ENCODE results near the gene DLGAP1. TPM values are rescaled to one million over a fixed set of nuclear protein-coding genes. Genes with fewer than 3 reads are reported as not detected.

Gene DLGAP1
- polyA plus RNA-seq, 4 donors = 3.9 to 7.5 (median 5.2) TPM

- no peak for DNase-seq (ENCODE audit: low read depth in 4 of 4, low spot score in 3 of 4)
Measured at GRCh38 chr18:3911413-3911812, 543.7 kb downstream of the DLGAP1 start.

DNA sequence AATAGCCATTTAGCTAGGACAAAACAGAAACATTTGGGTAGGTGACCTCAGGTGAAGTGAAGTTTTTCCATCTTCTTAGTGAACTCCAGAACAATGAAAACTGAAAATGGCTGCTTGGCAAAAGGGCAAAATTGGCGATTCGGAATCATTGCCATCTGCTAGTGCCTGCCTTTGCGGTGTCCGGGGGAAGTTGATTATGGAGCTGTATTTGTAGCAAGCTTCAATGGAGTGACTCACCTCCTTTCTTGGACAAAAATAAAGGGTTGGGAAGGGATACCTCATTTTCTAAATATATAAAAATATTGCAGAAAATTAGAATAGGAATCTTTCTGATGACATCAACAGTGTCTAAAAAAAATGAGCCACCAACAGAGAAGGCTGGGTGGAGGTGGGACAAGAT lies 544.6 kb downstream of the DLGAP1 start:
- no peak for DNase-seq (ENCODE audit: low read depth in 4 of 4, low spot score in 3 of 4)

DNA sequence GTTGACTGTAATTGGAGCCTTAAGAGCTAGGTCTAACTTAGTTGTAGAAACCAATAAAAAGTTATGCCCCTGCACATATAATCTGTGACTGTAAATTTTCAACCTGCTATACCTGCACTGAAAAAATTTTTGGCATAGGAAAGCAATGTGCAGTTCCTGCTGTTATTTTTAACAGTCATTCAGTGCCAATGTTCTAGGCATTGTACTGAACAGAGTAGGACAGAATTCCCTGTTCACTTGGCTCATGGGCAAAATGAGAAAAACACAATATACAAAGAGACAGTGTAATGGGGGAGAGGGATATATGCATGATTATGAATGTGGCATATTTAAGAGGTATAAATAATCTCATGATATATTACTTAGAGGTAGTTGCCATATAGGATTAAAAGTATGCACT lies 547.2 kb downstream of the DLGAP1 start:
- no peak for DNase-seq (ENCODE audit: low read depth in 4 of 4, low spot score in 3 of 4)

GRCh38 chr18:3906116-3906750 lies 548.9 kb downstream of the DLGAP1 start:
- DNase-seq (ENCODE audit: low read depth in 4 of 4, low spot score in 3 of 4) = no peak

DNA sequence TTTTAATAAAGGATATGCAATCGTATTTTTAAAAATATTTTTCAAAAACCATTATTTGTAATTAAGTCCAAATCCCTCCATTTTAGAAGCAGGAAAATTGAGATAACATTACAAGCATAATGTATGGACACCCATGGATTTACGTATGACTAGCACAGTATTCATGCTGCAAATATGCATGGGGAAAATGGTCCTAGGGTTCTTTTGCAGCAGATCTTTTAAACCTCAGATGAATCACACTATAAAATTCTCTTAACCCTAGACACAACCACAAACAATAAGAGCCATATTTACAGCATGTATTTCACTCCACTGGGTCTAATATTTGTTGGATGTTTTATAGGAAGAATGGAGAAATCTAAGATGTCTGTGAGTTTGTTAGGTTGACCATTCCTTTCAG lies 551.8 kb downstream of the DLGAP1 start:
- no peak for DNase-seq (ENCODE audit: low read depth in 4 of 4, low spot score in 3 of 4)

DNA sequence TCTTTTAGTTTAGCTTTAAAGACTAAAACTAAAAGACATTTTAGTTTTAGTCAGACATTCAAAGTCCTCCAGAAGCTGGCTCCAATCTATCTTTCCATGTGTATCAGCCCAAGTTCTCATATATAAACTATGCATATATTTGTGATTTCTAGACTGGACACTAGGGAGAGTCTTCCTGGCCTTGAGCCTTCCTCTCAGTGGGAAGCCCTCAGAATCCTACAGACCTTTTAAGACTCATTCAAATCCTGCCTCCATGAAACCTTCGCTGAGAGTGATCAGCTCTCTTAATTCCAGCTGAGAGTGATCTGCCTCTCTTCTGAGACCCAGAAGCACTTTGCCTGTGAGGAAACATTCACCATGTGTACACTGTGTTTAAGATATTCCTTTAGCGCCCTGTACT lies 552.4 kb downstream of the DLGAP1 start:
- no peak for DNase-seq (ENCODE audit: low read depth in 4 of 4, low spot score in 3 of 4)

DNA sequence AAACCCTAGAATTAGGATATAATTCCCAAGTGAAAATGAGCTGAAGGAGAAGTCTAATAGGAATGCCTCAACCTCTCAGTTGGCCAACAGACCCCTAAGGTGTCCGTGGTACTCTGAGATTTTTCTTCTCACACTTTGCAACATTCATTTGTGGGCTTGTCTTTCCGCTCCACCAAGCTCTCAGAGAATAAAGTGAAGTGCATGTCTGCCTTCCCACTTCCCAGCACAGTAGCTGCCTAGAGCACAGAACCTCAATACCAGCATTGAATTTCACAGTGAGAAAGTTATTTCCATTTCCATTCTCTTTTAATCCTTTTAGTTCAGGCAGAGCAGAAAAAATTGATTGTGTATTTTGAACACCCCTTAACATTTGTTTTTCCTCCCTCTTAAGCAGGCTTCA lies 553.3 kb downstream of the DLGAP1 start:
- DNase-seq (ENCODE audit: low read depth in 4 of 4, low spot score in 3 of 4) = peak in 1 of 4 donors; percentile 19

DNA sequence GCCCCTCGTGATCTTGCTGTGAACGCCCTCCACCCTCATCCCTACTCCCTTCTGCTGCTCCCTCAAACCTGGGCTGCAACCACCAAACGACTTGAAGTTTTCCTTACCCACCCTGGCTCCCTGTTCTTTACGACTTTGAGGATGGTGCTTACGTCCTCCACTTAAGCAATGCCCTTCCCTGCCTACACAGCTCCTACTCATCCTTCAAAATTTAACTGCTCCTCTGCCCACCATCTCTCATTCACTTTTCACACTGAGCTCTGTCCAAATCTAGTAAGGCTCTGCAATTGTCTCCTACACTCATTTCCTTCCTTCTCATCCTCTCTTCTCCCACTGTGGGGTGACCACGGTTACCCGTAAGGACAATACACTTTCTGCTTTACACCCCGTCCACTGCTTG lies 554.1 kb downstream of the DLGAP1 start:
- DNase-seq (ENCODE audit: low read depth in 4 of 4, low spot score in 3 of 4) = no peak

DNA sequence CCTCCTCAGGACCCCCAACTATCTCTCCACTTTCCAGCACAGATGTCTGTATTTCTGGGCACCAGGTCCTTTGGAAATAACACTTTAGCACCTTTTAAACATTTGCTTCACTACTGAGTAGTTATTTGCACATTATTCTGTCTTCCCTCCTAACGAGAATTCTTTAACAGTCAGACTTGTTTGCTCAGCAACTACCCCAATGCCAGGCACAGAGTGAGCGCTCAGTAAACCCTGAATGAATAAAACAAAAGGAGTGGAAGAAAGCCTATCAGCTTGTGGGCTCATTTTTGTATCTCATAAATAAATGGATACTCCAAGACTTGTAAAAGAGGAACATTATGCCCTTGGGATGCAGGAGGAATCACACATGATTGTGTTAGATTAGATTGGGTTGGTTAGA lies 554.8 kb downstream of the DLGAP1 start:
- DNase-seq (ENCODE audit: low read depth in 4 of 4, low spot score in 3 of 4) = no peak

- DNase-seq (ENCODE audit: low read depth in 4 of 4, low spot score in 3 of 4) = no peak
Measured at GRCh38 chr18:3898861-3899613, 556.1 kb downstream of the DLGAP1 start.

DNA sequence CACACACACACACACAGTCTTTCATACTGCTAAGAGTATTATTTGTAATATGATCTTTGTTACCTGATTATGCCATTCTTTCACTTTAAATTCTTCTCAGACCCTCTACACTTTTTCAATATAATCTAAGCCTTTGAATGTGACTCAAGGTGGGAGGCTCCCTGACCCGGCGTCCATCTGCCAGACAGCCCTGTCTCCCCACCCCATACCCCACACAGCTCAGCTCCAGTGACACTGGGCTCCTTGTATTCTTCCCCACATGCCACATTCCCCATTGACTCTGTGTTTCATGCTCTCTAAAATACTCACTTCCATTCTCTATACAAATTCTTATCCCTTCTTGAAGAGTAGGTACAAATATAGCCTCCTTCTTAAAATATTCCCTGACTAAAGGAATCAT lies 563.0 kb downstream of the DLGAP1 start:
- no peak for DNase-seq (ENCODE audit: low read depth in 4 of 4, low spot score in 3 of 4)

GRCh38 chr18:3891245-3891644 lies 563.9 kb downstream of the DLGAP1 start:
- no peak for DNase-seq (ENCODE audit: low read depth in 4 of 4, low spot score in 3 of 4)

GRCh38 chr18:3889803-3890202 lies 565.3 kb downstream of the DLGAP1 start:
- no peak for DNase-seq (ENCODE audit: low read depth in 4 of 4, low spot score in 3 of 4)

- no peak for DNase-seq (ENCODE audit: low read depth in 4 of 4, low spot score in 3 of 4)
Measured at GRCh38 chr18:3889121-3889520, 566.0 kb downstream of the DLGAP1 start.

DNA sequence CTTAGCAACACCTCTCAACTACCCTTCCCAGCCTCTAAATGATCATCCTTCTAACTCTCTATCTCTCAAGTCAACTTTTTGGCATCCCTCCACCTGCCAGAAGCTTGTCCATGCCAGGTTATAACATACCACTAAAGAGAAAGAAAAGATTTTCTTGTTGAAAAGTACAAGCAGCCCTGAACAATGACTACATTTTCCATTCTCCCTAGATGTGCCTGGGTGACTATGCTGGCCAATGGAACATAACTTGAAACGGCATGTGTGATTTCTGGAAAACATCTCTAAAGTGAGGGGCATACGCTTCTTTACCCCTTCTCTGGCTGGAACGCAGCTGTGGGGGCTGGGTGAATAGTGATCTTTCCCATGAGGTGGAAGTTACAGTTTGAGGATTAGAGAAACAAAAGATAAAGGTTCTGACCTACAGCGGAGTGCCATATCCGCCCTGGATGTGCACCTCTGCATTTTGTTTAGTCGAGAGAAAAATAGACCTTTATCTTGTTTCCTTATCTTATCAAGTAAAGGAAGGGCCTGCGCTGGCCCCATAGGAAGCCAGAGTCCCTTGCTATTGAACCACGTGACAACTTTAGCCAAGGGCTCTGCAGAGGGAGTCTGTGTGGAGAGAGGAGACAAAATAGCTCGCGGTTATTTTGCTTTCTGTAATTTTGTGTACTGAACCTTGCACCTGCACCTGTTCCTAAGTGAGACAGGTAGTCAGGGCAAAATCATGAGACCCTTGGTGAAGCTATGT lies 568.4 kb downstream of the DLGAP1 start:
- no peak for DNase-seq (ENCODE audit: low read depth in 4 of 4, low spot score in 3 of 4)

DNA sequence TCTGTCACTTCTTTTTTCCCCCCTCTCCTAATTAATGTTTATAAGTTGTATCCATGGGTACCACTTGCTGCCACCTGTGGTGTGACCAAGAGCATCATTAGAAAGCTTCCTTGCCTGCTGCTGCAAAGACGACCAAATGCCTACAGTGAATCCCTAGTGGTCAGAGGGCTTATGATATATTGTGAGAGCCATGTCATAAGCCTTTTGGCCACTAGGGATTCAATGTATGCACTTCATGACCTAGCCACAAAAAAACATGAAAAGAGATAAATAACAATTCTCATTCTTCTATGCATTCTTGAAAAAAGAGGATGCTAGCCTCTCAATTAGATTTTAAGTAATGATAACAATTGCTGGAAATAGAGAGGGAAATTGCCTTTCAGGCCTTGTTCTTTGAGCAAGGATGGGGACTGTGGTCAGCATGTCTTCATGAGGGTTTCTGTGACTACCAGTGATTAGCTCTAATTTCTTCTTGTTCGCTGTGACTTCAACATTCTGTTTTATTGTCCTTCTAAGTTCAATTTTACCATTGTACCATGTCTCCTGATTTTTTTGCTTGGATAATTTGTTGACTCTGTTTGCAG lies 569.8 kb downstream of the DLGAP1 start:
- DNase-seq (ENCODE audit: low read depth in 4 of 4, low spot score in 3 of 4) = no peak

- no peak for DNase-seq (ENCODE audit: low read depth in 4 of 4, low spot score in 3 of 4)
Measured at GRCh38 chr18:3879836-3880120, 575.3 kb downstream of the DLGAP1 start.

DNA sequence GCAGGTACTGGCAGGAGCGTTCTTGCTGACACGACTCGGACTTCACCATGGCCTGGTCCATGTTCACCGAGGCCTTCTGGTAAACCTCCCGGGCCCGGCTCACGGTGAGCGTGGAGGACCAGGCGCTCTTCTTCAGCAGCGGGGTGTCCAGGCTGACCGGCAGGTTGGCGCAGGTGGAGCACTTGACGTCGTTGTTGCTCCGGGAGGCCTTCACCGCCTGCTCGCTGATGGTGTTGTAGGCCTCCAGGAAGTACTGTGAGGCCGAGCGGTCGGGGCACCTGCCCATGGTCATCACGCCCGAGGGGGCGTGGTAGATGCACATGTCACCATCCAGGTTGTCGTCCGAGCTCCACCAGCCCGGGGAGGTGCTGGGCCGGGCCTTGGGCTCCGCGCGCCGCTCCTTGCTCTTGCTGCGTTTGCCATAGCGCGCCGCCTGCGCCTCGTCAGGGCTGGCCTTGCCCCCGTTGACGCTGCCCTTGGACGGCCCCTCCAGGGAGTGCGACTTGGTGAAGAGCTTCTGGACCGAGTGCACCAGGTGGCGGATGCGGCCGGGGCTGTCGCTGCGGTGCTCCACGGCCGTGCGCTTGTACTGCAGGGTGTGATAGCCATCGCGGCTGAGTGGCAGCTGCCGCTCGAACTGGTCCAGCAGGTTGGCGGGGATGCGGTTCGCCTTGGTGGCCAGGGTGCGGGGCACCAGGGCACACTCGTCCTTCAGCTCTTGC lies 575.8 kb downstream of the DLGAP1 start:
- DNase-seq (ENCODE audit: low read depth in 4 of 4, low spot score in 3 of 4) = no peak

DNA sequence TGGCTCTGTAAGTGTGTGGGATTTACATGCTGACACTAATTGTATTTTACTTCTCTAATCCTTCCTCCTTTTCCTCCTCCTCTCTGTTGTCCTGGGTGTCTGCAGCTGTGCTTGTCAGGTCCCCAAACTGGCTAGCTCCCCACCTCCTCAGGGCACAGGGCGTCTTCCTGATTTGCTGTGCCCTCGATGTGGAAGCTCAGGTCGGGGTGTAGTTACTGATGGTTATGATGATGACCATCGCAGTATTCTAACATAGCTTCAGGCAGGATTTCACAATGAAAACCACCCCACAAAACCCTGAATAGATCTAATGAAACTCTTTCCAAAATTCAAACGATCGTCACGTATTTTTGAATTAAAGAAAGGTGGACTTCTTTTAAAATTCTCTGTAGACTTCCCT lies 576.7 kb downstream of the DLGAP1 start:
- no peak for DNase-seq (ENCODE audit: low read depth in 4 of 4, low spot score in 3 of 4)

- no peak for DNase-seq (ENCODE audit: low read depth in 4 of 4, low spot score in 3 of 4)
Measured at GRCh38 chr18:3877678-3878077, 577.4 kb downstream of the DLGAP1 start.

- no peak for DNase-seq (ENCODE audit: low read depth in 4 of 4, low spot score in 3 of 4)
Measured at GRCh38 chr18:3875961-3876360, 579.1 kb downstream of the DLGAP1 start.
